Activated T-helper 9 cell treated with anti-CD3 and anti-CD28 coated beads, Interleukin-2, amount 50 U/mL, for 16 hours (primary cell): ENCODE data around the gene TNFSF8.

Experiments
- DNase-seq: peaks from one replicate; pipeline ENCODE4 v3.0.0-alpha.2; 2020; ENCODE audit warnings: low read depth

TNFSF8 gene

GRCh38 chr9:114869845-114870244 is 60.5 kb downstream of the TNFSF8 start:
- no peak for DNase-seq

- DNase-seq: no peak
Observed at GRCh38 chr9:114869378-114869777, 61.0 kb downstream of the TNFSF8 start.

GRCh38 chr9:114867327-114867726 is 63.1 kb downstream of the TNFSF8 start:
- DNase-seq: no peak

- DNase-seq: no peak
Observed at GRCh38 chr9:114864471-114864870, 65.9 kb downstream of the TNFSF8 start.

GRCh38 chr9:114861922-114862605 is 68.3 kb downstream of the TNFSF8 start:
- DNase-seq: no peak

GRCh38 chr9:114861273-114861672 is 69.1 kb downstream of the TNFSF8 start:
- DNase-seq: no peak

- DNase-seq: no peak
Observed at GRCh38 chr9:114860187-114860586, 70.2 kb downstream of the TNFSF8 start.

- DNase-seq: no peak
Observed at GRCh38 chr9:114856942-114857315, 73.5 kb downstream of the TNFSF8 start.

- no peak for DNase-seq
Observed at GRCh38 chr9:114856215-114856941, 74.0 kb downstream of the TNFSF8 start.

- DNase-seq: no peak
Observed at GRCh38 chr9:114855488-114855887, 74.9 kb downstream of the TNFSF8 start.

GRCh38 chr9:114854736-114855355 is 75.5 kb downstream of the TNFSF8 start:
- DNase-seq: no peak

GRCh38 chr9:114853071-114853855 is 77.1 kb downstream of the TNFSF8 start:
- no peak for DNase-seq

- DNase-seq: no peak
Observed at GRCh38 chr9:114852050-114852594, 78.3 kb downstream of the TNFSF8 start.

GRCh38 chr9:114851306-114851705 is 79.1 kb downstream of the TNFSF8 start:
- DNase-seq: no peak
